ENCODE results near the gene C4orf50. TPM values are rescaled to one million over a fixed set of nuclear protein-coding genes. Genes with fewer than 3 reads are reported as not detected.

Gene C4orf50
- total and polyA plus RNA-seq, 4 donors = under 0.01 to 0.17 TPM; not detected in 2

DNA sequence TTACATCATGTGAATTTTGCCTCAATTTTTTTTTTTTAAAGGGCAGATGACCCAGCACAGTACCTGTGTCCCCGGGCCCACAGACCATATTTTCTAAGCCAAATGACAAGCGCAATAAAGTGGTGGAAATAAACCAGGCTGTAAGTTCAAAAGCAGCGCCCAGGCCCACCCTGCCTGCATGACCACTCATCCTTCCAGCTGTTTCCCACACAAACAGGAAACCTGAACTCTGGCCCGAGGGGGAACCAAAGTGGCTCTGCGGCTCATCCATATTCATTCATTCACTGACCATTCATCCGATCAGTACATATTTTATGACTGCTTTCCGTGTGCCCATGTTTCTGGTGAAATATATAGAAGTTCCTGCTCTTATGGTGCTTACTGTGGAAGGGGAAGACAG lies 91.6 kb downstream of the C4orf50 start:
- peaks cover 0 to 2% (median 0%) of the 10 kb centered on the region in 4 donors for H3K27me3 ChIP-seq (ENCODE audit: control insufficient read depth in 4 of 4, insufficient read depth in 4 of 4, low read length in 3 of 4)
- no peak overlapping the region for H3K4me3 ChIP-seq (ENCODE audit: low read depth in 1 of 3, low read length in 3 of 3)
- no peak overlapping the region for H3K9ac ChIP-seq (ENCODE audit: low read depth in 1 of 2, low read length in 2 of 2)
- no peak for TF ChIP-seq FOXA1 (IDR thresholded peaks at IDR 0.05)
- no peak for TF ChIP-seq YY1 (IDR thresholded peaks at IDR 0.05)
- TF ChIP-seq, protein P1, sequence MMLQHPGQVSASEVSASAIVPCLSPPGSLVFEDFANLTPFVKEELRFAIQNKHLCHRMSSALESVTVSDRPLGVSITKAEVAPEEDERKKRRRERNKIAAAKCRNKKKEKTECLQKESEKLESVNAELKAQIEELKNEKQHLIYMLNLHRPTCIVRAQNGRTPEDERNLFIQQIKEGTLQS (IDR thresholded peaks at IDR 0.05) = no peak
- TF ChIP-seq RXRA (IDR thresholded peaks at IDR 0.05) = no peak
- TF ChIP-seq SP1 (IDR thresholded peaks at IDR 0.05) = no peak
- TF ChIP-seq HNF4A (conservative IDR thresholded peaks at IDR 0.05) = no peak
- TF ChIP-seq, protein P2, sequence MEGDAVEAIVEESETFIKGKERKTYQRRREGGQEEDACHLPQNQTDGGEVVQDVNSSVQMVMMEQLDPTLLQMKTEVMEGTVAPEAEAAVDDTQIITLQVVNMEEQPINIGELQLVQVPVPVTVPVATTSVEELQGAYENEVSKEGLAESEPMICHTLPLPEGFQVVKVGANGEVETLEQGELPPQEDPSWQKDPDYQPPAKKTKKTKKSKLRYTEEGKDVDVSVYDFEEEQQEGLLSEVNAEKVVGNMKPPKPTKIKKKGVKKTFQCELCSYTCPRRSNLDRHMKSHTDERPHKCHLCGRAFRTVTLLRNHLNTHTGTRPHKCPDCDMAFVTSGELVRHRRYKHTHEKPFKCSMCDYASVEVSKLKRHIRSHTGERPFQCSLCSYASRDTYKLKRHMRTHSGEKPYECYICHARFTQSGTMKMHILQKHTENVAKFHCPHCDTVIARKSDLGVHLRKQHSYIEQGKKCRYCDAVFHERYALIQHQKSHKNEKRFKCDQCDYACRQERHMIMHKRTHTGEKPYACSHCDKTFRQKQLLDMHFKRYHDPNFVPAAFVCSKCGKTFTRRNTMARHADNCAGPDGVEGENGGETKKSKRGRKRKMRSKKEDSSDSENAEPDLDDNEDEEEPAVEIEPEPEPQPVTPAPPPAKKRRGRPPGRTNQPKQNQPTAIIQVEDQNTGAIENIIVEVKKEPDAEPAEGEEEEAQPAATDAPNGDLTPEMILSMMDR (IDR thresholded peaks at IDR 0.05; ENCODE audit: low read depth, low read length, missing input control) = no peak
- no peak for TF ChIP-seq EGR1 (IDR thresholded peaks at IDR 0.05; ENCODE audit: low read depth in 2 of 2)
- TF ChIP-seq HNF4G (IDR thresholded peaks at IDR 0.05) = no peak
- H3K27ac ChIP-seq (ENCODE audit: low read depth in 1 of 2, low read length in 2 of 2) = no peak overlapping the region
- H3K4me1 ChIP-seq (ENCODE audit: control insufficient read depth in 4 of 4, insufficient read depth in 4 of 4, low read length in 3 of 4) = no peaks in the 10 kb centered on the region
- no peak for DNase-seq (ENCODE audit: low spot score)
- no peaks in the 10 kb centered on the region for H3K36me3 ChIP-seq (ENCODE audit: control insufficient read depth in 4 of 4, insufficient read depth in 3 of 4, low read depth in 1 of 4, low read length in 3 of 4)
- WGBS = 68% methylated on average over 7 of the region's 7 CpGs
- H3K9me3 ChIP-seq (ENCODE audit: control insufficient read depth in 4 of 4, low read length in 3 of 4) = no peaks in the 10 kb centered on the region

DNA sequence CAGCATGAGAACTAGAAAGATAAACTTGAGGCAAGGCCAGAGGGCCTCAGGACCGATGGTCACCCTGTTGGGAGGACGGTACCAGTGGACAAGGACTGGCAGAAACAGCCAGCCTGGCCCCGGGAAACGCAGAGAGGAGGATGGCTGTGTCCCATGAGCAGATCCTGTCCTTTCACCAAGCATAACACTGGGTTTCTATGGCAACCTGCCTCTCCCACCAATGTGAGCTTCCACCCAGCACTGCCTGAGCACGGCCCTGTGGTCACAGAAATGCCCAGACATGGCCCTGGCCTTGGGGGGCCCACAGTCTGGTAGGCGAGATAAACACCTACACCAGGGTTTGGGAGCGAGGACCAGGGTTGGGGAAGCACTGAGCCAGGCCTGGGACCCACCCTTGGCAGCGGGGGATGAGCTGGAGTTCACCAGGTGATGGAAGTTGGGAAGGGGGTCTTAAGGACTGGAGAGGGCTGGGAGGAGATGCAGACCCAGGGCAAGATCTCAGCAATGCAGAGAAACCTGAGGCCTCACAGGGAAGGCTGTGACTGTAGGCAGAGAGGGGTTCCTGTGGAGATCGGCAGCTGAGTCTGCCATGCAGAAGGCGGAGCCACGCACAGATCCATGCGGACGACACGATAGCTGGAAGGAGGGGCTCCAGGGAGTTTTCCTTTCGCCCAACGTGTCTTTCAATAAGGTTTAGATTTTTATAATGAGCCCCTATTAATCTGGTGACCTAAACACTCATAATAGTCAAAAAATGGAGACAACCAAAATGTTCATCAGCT lies 92.6 kb downstream of the C4orf50 start:
- Histone ChIP-seq H3K9me3 (ENCODE audit: control insufficient read depth in 4 of 4, low read length in 3 of 4) (no peaks in the 10 kb centered on the region), H3K36me3 (ENCODE audit: control insufficient read depth in 4 of 4, insufficient read depth in 3 of 4, low read depth in 1 of 4, low read length in 3 of 4) (no peaks in the 10 kb centered on the region), H3K9ac (ENCODE audit: low read depth in 1 of 2, low read length in 2 of 2) (no peak overlapping the region), H3K4me1 (ENCODE audit: control insufficient read depth in 4 of 4, insufficient read depth in 4 of 4, low read length in 3 of 4) (no peaks in the 10 kb centered on the region), H3K27me3 (ENCODE audit: control insufficient read depth in 4 of 4, insufficient read depth in 4 of 4, low read length in 3 of 4) (peaks cover 0 to 2% (median 0%) of the 10 kb centered on the region in 4 donors), H3K27ac (ENCODE audit: low read depth in 1 of 2, low read length in 2 of 2) (no peak overlapping the region), H3K4me3 (ENCODE audit: low read depth in 1 of 3, low read length in 3 of 3) (no peak overlapping the region)
- TF ChIP-seq, protein P3, sequence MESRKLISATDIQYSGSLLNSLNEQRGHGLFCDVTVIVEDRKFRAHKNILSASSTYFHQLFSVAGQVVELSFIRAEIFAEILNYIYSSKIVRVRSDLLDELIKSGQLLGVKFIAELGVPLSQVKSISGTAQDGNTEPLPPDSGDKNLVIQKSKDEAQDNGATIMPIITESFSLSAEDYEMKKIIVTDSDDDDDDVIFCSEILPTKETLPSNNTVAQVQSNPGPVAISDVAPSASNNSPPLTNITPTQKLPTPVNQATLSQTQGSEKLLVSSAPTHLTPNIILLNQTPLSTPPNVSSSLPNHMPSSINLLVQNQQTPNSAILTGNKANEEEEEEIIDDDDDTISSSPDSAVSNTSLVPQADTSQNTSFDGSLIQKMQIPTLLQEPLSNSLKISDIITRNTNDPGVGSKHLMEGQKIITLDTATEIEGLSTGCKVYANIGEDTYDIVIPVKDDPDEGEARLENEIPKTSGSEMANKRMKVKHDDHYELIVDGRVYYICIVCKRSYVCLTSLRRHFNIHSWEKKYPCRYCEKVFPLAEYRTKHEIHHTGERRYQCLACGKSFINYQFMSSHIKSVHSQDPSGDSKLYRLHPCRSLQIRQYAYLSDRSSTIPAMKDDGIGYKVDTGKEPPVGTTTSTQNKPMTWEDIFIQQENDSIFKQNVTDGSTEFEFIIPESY (IDR thresholded peaks at IDR 0.05) = no peak
- no peak for TF ChIP-seq RXRA (IDR thresholded peaks at IDR 0.05)
- TF ChIP-seq GABPA (IDR thresholded peaks at IDR 0.05 in 1 of 2, conservative IDR thresholded peaks at IDR 0.05 in 1 of 2) = no peak
- no peak for TF ChIP-seq JUND (IDR thresholded peaks at IDR 0.05)
- no peak for TF ChIP-seq EGR1 (IDR thresholded peaks at IDR 0.05; ENCODE audit: low read depth in 2 of 2)
- TF ChIP-seq FOXA1 (IDR thresholded peaks at IDR 0.05) = no peak
- DNase-seq (ENCODE audit: low spot score) = no peak
- 72% methylated on average over 16 of the region's 16 CpGs for WGBS

DNA sequence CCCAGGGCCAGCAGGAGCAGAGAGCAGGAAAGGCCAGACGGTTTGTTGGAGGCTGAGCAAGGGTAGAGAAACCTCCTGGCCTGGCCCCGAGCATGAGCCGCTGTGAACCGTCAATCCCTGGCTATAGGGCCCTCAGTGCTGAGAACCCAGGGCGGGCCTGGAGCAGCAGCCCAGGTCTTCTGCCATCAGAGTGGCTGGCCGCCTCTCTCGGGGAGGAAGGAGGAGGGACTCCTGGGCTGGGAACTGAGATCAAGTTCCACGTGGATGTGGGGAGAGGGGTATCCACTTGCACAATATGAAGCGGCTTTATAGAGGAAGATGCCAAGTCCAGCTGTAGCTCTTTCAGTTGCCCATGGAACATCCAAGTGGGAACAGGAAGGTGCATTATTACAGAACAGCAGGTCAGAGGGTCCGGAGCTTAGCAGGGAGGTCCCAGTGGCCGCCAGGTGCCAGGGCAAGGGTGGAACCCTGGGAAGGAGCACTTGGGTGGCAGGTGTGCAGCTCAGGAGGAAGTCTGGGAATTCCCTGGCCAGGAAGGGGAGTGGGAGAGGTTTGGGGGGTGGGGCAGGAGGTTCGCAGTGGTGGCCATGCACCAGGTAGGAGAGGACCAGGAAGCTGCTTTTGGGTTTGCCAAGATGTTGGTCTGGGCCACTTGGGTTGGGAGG lies 93.6 kb downstream of the C4orf50 start:
- no peak for DNase-seq (ENCODE audit: low spot score)
- Histone ChIP-seq H3K9me3 (ENCODE audit: control insufficient read depth in 4 of 4, low read length in 3 of 4) (no peaks in the 10 kb centered on the region), H3K27me3 (ENCODE audit: control insufficient read depth in 4 of 4, insufficient read depth in 4 of 4, low read length in 3 of 4) (peaks cover 0 to 2% (median under 1%) of the 10 kb centered on the region in 4 donors), H3K36me3 (ENCODE audit: control insufficient read depth in 4 of 4, insufficient read depth in 3 of 4, low read depth in 1 of 4, low read length in 3 of 4) (no peaks in the 10 kb centered on the region), H3K4me1 (ENCODE audit: control insufficient read depth in 4 of 4, insufficient read depth in 4 of 4, low read length in 3 of 4) (no peaks in the 10 kb centered on the region), H3K9ac (ENCODE audit: low read depth in 1 of 2, low read length in 2 of 2) (no peak overlapping the region), H3K27ac (ENCODE audit: low read depth in 1 of 2, low read length in 2 of 2) (no peak overlapping the region), H3K4me3 (ENCODE audit: low read depth in 1 of 3, low read length in 3 of 3) (no peak overlapping the region)
- WGBS = 73% methylated on average over 12 of the region's 12 CpGs
- TF ChIP-seq EGR1 (IDR thresholded peaks at IDR 0.05; ENCODE audit: low read depth in 2 of 2) (no peak), YY1 (IDR thresholded peaks at IDR 0.05) (no peak), NR2F2 (IDR thresholded peaks at IDR 0.05) (no peak), HNF4G (IDR thresholded peaks at IDR 0.05) (no peak), RAD21 (IDR thresholded peaks at IDR 0.05) (no peak), TAF1 (conservative IDR thresholded peaks at IDR 0.05) (no peak), HNF4A (conservative IDR thresholded peaks at IDR 0.05) (no peak), RXRA (IDR thresholded peaks at IDR 0.05) (no peak), FOXA2 (IDR thresholded peaks at IDR 0.05) (no peak), GABPA (IDR thresholded peaks at IDR 0.05 in 1 of 2, conservative IDR thresholded peaks at IDR 0.05 in 1 of 2) (no peak)
- TF ChIP-seq, protein P4, sequence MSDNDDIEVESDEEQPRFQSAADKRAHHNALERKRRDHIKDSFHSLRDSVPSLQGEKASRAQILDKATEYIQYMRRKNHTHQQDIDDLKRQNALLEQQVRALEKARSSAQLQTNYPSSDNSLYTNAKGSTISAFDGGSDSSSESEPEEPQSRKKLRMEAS (IDR thresholded peaks at IDR 0.05) = no peak
- TF ChIP-seq, protein P1 (IDR thresholded peaks at IDR 0.05) = no peak
- TF ChIP-seq, protein P5, sequence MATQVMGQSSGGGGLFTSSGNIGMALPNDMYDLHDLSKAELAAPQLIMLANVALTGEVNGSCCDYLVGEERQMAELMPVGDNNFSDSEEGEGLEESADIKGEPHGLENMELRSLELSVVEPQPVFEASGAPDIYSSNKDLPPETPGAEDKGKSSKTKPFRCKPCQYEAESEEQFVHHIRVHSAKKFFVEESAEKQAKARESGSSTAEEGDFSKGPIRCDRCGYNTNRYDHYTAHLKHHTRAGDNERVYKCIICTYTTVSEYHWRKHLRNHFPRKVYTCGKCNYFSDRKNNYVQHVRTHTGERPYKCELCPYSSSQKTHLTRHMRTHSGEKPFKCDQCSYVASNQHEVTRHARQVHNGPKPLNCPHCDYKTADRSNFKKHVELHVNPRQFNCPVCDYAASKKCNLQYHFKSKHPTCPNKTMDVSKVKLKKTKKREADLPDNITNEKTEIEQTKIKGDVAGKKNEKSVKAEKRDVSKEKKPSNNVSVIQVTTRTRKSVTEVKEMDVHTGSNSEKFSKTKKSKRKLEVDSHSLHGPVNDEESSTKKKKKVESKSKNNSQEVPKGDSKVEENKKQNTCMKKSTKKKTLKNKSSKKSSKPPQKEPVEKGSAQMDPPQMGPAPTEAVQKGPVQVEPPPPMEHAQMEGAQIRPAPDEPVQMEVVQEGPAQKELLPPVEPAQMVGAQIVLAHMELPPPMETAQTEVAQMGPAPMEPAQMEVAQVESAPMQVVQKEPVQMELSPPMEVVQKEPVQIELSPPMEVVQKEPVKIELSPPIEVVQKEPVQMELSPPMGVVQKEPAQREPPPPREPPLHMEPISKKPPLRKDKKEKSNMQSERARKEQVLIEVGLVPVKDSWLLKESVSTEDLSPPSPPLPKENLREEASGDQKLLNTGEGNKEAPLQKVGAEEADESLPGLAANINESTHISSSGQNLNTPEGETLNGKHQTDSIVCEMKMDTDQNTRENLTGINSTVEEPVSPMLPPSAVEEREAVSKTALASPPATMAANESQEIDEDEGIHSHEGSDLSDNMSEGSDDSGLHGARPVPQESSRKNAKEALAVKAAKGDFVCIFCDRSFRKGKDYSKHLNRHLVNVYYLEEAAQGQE (IDR thresholded peaks at IDR 0.05) = no peak
